ENCODE data around the gene ERCC8. TPM values are rescaled to one million over a fixed set of nuclear protein-coding genes. Genes with fewer than 3 reads are reported as not detected.

ERCC8 gene
- total and polyA plus RNA-seq, 12 donors = 3.7 to 23.3 (median 9.7) TPM

DNA sequence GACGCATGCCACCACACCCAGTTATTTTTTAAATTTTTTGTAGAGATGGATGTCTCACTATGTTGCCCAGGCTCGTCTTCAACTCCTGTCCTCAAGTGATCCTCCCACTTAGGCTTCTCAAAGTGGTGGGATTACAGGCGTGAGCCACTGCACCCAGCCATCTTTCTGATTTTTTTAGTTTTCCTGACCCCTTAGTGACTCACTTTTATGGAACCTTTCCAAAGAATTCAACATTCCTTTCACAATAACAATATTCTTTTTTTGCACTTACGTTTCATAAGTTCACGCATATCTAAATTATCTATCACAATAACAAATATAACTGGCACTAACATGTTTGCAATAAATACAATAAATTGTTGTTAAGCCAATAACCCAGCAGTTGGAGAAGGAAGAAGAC is 109.3 kb downstream of the ERCC8 start:
- no peaks in the 10 kb centered on the region for H3K27me3 ChIP-seq
- no peaks in the 10 kb centered on the region for H3K9me3 ChIP-seq (replicated peaks in 1 of 3)
- DNase-seq = no peak
- no peak for TF ChIP-seq POLR2A (IDR thresholded peaks at IDR 0.05)
- TF ChIP-seq, protein P1, sequence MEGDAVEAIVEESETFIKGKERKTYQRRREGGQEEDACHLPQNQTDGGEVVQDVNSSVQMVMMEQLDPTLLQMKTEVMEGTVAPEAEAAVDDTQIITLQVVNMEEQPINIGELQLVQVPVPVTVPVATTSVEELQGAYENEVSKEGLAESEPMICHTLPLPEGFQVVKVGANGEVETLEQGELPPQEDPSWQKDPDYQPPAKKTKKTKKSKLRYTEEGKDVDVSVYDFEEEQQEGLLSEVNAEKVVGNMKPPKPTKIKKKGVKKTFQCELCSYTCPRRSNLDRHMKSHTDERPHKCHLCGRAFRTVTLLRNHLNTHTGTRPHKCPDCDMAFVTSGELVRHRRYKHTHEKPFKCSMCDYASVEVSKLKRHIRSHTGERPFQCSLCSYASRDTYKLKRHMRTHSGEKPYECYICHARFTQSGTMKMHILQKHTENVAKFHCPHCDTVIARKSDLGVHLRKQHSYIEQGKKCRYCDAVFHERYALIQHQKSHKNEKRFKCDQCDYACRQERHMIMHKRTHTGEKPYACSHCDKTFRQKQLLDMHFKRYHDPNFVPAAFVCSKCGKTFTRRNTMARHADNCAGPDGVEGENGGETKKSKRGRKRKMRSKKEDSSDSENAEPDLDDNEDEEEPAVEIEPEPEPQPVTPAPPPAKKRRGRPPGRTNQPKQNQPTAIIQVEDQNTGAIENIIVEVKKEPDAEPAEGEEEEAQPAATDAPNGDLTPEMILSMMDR (IDR thresholded peaks at IDR 0.05) = no peak
- H3K4me1 ChIP-seq (replicated peaks in 1 of 2) = no peaks in the 10 kb centered on the region
- no peak overlapping the region for H3K27ac ChIP-seq
- H3K36me3 ChIP-seq (replicated peaks in 1 of 2) = no peaks in the 10 kb centered on the region
- 70 to 80% (median 73%) methylated on average over 5 of the region's 5 CpGs for WGBS, 4 donors
- H3K4me3 ChIP-seq = no peak overlapping the region
- intact Hi-C loops (cut with DNase I) = no loop called here

DNA sequence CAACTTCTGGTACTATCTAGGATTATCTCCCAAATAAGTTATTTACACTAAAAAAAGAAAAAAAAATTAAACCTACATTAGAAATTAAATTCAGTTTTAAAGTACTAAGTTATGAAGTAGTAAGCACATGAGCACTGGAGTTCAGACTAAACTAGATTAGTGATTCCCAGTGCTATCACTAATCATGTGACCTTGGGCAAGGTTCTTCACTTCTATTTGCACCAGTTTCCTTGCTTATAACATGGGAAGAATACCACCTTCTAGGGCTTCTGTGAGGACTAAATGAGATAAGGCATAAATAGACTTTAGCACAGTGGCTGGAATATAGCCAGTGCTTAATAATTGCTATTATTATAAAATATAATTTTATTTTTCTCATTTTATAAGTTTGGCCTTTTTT is 111.3 kb downstream of the ERCC8 start:
- Histone ChIP-seq H3K4me1 (replicated peaks in 1 of 2) (no peaks in the 10 kb centered on the region), H3K36me3 (replicated peaks in 1 of 2) (no peaks in the 10 kb centered on the region), H3K9me3 (replicated peaks in 1 of 3) (no peaks in the 10 kb centered on the region), H3K27me3 (no peaks in the 10 kb centered on the region), H3K27ac (no peak overlapping the region), H3K4me3 (no peak overlapping the region)
- intact Hi-C loops (cut with DNase I) = no loop called here
- DNase-seq = no peak
- no peak for TF ChIP-seq POLR2A (IDR thresholded peaks at IDR 0.05)
- TF ChIP-seq, protein P1 (IDR thresholded peaks at IDR 0.05) = no peak

DNA sequence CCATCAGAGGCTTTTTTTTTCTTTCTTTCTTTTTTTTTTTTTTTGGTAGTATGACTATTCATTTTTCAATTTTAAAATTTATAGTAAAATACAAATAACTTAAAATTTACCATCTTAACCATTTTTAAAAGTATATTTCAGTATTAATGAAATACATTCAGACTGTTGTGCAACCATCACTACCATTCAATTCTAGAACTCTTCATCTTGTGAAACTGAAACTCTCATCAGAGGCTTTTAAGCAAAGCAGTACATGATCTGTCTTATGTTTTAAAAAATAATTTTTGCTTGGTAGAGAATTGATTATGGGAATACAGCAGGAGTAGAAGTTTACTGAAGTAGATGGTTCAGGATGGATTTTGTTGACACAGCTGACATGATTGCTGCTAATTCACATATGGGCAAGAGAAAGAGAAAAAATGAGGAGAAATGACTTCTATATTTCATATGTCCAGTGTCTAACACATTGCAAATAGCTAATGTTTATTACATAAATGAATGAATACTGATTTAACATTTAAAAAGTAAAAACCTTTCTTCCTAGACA is 114.2 kb downstream of the ERCC8 start:
- Histone ChIP-seq H3K4me3 (no peak overlapping the region), H3K36me3 (replicated peaks in 1 of 2) (no peaks in the 10 kb centered on the region), H3K27me3 (no peaks in the 10 kb centered on the region), H3K9me3 (replicated peaks in 1 of 3) (no peaks in the 10 kb centered on the region), H3K27ac (no peak overlapping the region), H3K4me1 (replicated peaks in 1 of 2) (no peaks in the 10 kb centered on the region)
- TF ChIP-seq POLR2A (IDR thresholded peaks at IDR 0.05) = no peak
- TF ChIP-seq, protein P1 (IDR thresholded peaks at IDR 0.05) = no peak
- DNase-seq = no peak
- intact Hi-C loops (cut with DNase I) = no loop called here

DNA sequence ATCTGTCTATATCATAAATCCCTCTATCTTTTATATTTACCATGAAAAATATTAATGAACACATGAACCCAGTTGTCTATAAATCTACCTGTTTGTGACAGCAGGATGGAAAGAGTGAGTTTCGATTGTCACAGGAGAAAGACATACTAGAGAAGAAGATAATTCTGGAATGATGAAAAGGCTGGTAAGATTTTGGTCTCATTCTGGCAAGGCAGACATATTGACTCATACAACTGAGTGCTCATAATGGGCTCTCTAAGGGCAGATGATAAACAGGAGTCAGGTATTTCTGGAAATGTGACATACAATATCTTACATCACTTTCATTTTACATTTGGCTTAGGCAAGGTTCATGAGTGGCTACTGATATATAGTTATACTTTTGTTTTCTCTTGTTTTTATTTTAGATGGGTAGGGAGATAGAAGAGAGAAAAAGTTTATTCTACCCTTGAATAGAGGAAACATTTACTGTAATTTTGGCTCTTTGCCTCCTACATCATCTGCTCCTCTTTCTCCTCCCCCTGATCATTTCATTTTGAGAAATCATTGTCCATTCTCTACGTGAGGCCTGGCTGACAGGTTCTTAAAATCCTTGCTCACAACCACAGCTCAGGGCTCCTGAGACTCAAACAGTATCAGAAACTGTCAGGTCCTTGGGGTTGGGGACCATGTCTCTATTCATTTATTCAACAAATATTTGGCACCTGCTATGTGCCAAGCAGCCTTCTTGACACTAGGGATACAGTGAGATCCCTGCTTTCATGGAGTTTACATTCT is 115.2 kb downstream of the ERCC8 start:
- intact Hi-C loops (cut with DNase I) = no loop called here

More for the DNA sequence above, 115.2 kb downstream of the ERCC8 start:
- H3K4me3 ChIP-seq = no peak overlapping the region
- H3K27ac ChIP-seq = no peak overlapping the region
- no peaks in the 10 kb centered on the region for H3K27me3 ChIP-seq
- 73 to 85% (median 78%) methylated on average over 2 of the region's 2 CpGs for WGBS, 4 donors
- no peaks in the 10 kb centered on the region for H3K9me3 ChIP-seq (replicated peaks in 1 of 3)
- H3K36me3 ChIP-seq (replicated peaks in 1 of 2) = no peaks in the 10 kb centered on the region
- no peaks in the 10 kb centered on the region for H3K4me1 ChIP-seq (replicated peaks in 1 of 2)
- TF ChIP-seq, protein P1 (IDR thresholded peaks at IDR 0.05) = no peak
- no peak for TF ChIP-seq POLR2A (IDR thresholded peaks at IDR 0.05)
- DNase-seq = no peak
